ENCODE measurements around the gene FBXO3. TPM values are rescaled to one million over a fixed set of nuclear protein-coding genes. Genes with fewer than 3 reads are reported as not detected.

The FBXO3 gene
- total and polyA plus RNA-seq, 2 of the 13 experiments (the other 11 are each of a cell fraction or from before 2014, with no cell fraction given) = 20.4 to 27.6 TPM

GRCh38 chr11:33716243-33716642 is 58.1 kb downstream of the FBXO3 start:
- H3K27ac ChIP-seq (ENCODE audit: extremely low read length, insufficient read depth, low read length) = no peak overlapping the region
- H3K27me3 ChIP-seq (ENCODE audit: control insufficient read depth in 1 of 2, insufficient read depth in 2 of 2, low read length in 2 of 2) = no peaks in the 10 kb centered on the region
- H3K4me1 ChIP-seq (ENCODE audit: insufficient read depth, low read length) = peaks cover 15% of the 10 kb centered on the region
- H3K79me2 ChIP-seq (ENCODE audit: insufficient read depth, low read length) = no peaks in the 10 kb centered on the region
- BruUV-seq (replicated peaks) = no TSS peak
- CTCF ChIA-PET (ENCODE audit: low intra/inter-chr PET ratio, low total read pairs) = interaction anchor here (1.3 kb wide), 1 partner anchor 25 kb away, joined by 4 read pairs; no protein-coding TSS in a partner anchor
- H3K36me3 ChIP-seq (replicated peaks in 1 of 2; ENCODE audit: control insufficient read depth in 1 of 2, insufficient read depth in 2 of 2, low read length in 2 of 2) = peaks cover 7 to 59% of the 10 kb centered on the region in 2 experiments
- no peak overlapping the region for H2AFZ ChIP-seq (ENCODE audit: low read length)
- WGBS (ENCODE audit: low lambda C conversion rate) = 93% methylated on average over 2 of the region's 2 CpGs
- DNase-seq (ENCODE audit: low spot score) = no peak
- no peak for FAIRE-seq
- TF ChIP-seq HCFC1 (IDR thresholded peaks at IDR 0.05; ENCODE audit: low read depth, low read length) = no peak
- no peak for TF ChIP-seq ZNF737 (CRISPR knock-in tag; IDR thresholded peaks at IDR 0.05; ENCODE audit: borderline replicate concordance)
- peak; percentile 40; the same call in 1 of the 2 replicates for TF ChIP-seq SMC3 (IDR thresholded peaks at IDR 0.05; ENCODE audit: low read length)
- TF ChIP-seq DNMT3B (CRISPR knock-in tag; conservative IDR thresholded peaks at IDR 0.05) = no peak
- TF ChIP-seq MTA3 (CRISPR knock-in tag; IDR thresholded peaks at IDR 0.05) = no peak
- TF ChIP-seq CTCF (CRISPR knock-in tag; IDR thresholded peaks at IDR 0.05) = peak; percentile 44
- no peak for TF ChIP-seq CBX5 (CRISPR knock-in tag; IDR thresholded peaks at IDR 0.05; ENCODE audit: borderline replicate concordance)
- TF ChIP-seq SALL2 (CRISPR knock-in tag; IDR thresholded peaks at IDR 0.05) = no peak
- peak; percentile 16; the same call in 1 of the 2 replicates for TF ChIP-seq STAG1 (CRISPR knock-in tag; IDR thresholded peaks at IDR 0.05)
- no peak overlapping the region for H3K4me2 ChIP-seq (ENCODE audit: low read depth, low read length)
- no peaks in the 10 kb centered on the region for H3K9me3 ChIP-seq (ENCODE audit: low read length)
- intact Hi-C loops (cut with micrococcal nuclease; ENCODE audit: unreplicated experiment) = loop anchor here (1.0 kb wide), 1 partner anchor 26 kb away; no protein-coding TSS in a partner anchor
- H3K9ac ChIP-seq (ENCODE audit: insufficient read depth, low read depth, low read length) = no peak overlapping the region
- POLR2A ChIA-PET = interaction anchor here (1.2 to 2.3 kb wide), 4 partner anchors 9 to 21 kb away, joined by 3 to 11 read pairs (median 6); partner anchors contain the start of genes C11orf91 and CD59
- in situ Hi-C loops (cut with HindIII; ENCODE audit: extremely low pct_ligation_motif_present, low pct_unique_long_range_greater_than_20kb) = no loop called here
- no peaks in the 10 kb centered on the region for H4K20me1 ChIP-seq (ENCODE audit: insufficient read depth, low read length)
- ATAC-seq = peak; percentile 53
- no peak overlapping the region for H3K4me3 ChIP-seq (replicated peaks in 1 of 3; ENCODE audit: insufficient read depth in 1 of 3, low read depth in 2 of 3, low read length in 3 of 3)

All from HepG2 (cell line).